Spinal cord (tissue), 10 donors: ENCODE measurements around the gene ANKS1A. TPM values are rescaled to one million over a fixed set of nuclear protein-coding genes. Genes with fewer than 3 reads are reported as not detected.
"Not testable (repeated sequence)": the region's sequence is repeated elsewhere in the genome, so short reads cannot be mapped to it uniquely, and the experiment has no call there.

Experiments used
- DNase-seq, 6 donors: peaks; one replicate each; pipeline versions ENCODE4 v3.0.0 to v3.0.0-alpha.2; 2013 to 2015; ENCODE audit warnings: low spot score in 6 of 6, low read depth in 4 of 6
- H3K27ac ChIP-seq: one replicate; pipeline ENCODE4 v1.5.1; 2013; ENCODE audit warnings: low read depth, low read length, control low read depth
- H3K27me3 ChIP-seq: one replicate; pipeline ENCODE4 v1.6.1; 2013; ENCODE audit warnings: low read length; ENCODE audit not compliant: control insufficient read depth, insufficient read depth
- H3K36me3 ChIP-seq: one replicate; pipeline ENCODE4 v1.6.1; 2013; ENCODE audit warnings: low read length; ENCODE audit not compliant: control insufficient read depth, insufficient read depth
- H3K4me1 ChIP-seq: one replicate; pipeline ENCODE4 v1.6.1; 2013; ENCODE audit warnings: low read length; ENCODE audit not compliant: control insufficient read depth, insufficient read depth
- H3K4me3 ChIP-seq: one replicate; pipeline ENCODE4 v1.5.1; 2013; ENCODE audit warnings: low read depth, low read length, control low read depth
- H3K9me3 ChIP-seq: one replicate; pipeline ENCODE4 v1.6.1; 2013; ENCODE audit warnings: low read length; ENCODE audit not compliant: control insufficient read depth, insufficient read depth
- WGBS: methylation state at CpG from one replicate; pipeline ENCODE4 v1.1.5; 2013; ENCODE audit warnings: missing lambda C conversion rate; ENCODE audit not compliant: insufficient coverage; 5-methylcytosine and 5-hydroxymethylcytosine counted together
- polyA plus RNA-seq, 2 donors: library from polyadenylated mRNA; unstranded; fragments of 120-200 nt; gene quantifications; one replicate each; pipeline ENCODE4 v1.2.1, GENCODE V29; 2013; ENCODE audit not compliant: insufficient read length in 2 of 2
- total RNA-seq, 2 donors: library from RNA; depleted of rRNA in 1 of 2; stranded (reverse); fragments of 120-200 nt in 1 of 2; fragments of >200 nt in 1 of 2; gene quantifications; one replicate each; pipeline versions ENCODE4 v1.2.3 to v1.2.4, GENCODE V29; 2013 to 2014
- donor health status: healthy.

The ANKS1A gene
- total and polyA plus RNA-seq, 4 donors = 31.1 to 53.6 (median 42.4) TPM

- Histone ChIP-seq H3K4me3 (no peak overlapping the region), H3K27ac (no peak overlapping the region), H3K4me1 (peaks cover 4% of the 10 kb centered on the region), H3K36me3 (no peaks in the 10 kb centered on the region), H3K27me3 (no peaks in the 10 kb centered on the region), H3K9me3 (no peaks in the 10 kb centered on the region)
- DNase-seq = no peak
- WGBS = no CpG with 5 or more reads among the region's 1 CpG
Observed at GRCh38 chr6:34897716-34898115, 8.7 kb downstream of the ANKS1A start.

DNA sequence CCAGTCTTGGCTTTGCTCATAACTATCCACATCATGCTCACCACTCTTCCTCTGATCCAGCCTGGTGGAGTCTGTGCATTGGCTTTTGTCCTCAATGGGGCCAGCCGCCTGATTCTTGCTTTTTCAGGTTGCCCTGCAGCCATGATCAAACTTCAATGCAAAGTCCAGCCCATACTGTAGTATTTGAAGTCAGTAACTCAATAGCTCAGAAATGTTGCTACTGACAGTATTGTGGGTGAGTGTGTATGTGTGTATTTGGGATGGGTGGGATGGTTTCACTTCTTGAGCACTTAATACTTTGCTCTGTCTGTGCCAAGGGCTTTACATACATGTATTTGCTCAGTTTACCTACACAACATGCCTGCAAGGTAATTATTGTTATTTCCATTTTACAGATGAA is 10.7 kb downstream of the ANKS1A start:
- H3K4me3 ChIP-seq, H3K27me3 ChIP-seq, H3K27ac ChIP-seq, H3K36me3 ChIP-seq, H3K4me1 ChIP-seq, H3K9me3 ChIP-seq, DNase-seq: not testable (repeated sequence)
- WGBS = no CpG with 5 or more reads among the region's 1 CpG

DNA sequence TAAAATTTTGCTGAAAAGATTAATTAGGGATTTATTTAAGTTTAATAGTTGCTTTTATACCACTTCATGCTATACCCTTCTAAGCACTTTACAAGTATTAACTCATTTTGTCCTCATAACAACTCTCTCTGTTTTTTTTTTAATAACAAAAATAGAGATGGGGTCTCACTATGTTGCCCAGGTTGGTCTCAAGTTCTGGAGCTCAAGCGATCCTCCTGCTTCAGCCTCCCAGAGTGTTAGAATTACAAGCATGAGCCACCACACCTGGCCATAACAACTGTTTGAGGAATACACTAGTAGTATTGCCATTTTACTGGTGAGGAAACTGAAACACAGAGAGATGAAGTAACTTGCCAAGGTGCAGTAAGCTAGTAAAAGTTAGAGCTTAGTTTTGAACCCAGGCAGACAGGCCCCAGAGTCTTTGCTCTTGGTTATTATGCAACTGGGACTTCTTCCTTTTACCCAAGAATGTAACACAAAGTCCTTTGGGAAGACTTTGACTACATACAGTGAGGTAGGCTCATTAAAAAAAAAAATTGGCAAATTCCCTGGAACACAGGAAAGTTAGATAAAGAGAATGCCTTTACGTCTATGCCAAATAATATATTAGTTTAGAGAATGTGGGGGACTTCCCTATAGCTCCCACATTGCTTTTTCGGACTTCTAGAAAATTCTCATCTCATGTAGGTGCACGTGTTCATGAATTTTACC is 11.4 kb downstream of the ANKS1A start:
- Histone ChIP-seq H3K4me3 (no peak overlapping the region), H3K27me3 (no peaks in the 10 kb centered on the region), H3K27ac (no peak overlapping the region), H3K4me1 (peaks cover 4% of the 10 kb centered on the region), H3K36me3 (no peaks in the 10 kb centered on the region), H3K9me3 (no peaks in the 10 kb centered on the region)
- no CpG with 5 or more reads among the region's 4 CpGs for WGBS
- no peak for DNase-seq

DNA sequence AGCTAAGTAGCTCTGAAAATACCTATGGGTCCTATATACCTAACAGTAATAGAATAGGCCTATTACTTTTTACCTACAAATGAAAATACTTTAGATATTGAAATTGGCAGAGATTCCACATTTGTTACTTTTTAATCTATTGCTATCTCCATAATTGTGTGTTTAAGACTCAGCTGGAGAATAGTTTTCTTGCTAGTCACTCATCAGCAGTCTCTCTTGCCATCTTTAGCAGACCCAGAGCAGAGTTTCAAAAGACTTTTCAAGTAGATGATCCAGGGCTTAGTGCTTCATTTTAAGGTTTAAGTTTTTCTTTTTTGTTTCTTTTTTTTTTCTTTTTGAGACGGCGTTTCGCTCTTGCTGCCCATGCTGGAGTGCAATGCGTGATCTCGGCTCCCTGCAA is 12.9 kb downstream of the ANKS1A start:
- H3K27me3 ChIP-seq = no peaks in the 10 kb centered on the region
- H3K4me1 ChIP-seq = no peaks in the 10 kb centered on the region
- 100% methylated on average over 2 of the region's 5 CpGs for WGBS
- DNase-seq = peak in 1 of 6 donors; percentile 43
- no peak overlapping the region for H3K4me3 ChIP-seq
- H3K36me3 ChIP-seq = no peaks in the 10 kb centered on the region
- no peaks in the 10 kb centered on the region for H3K9me3 ChIP-seq
- H3K27ac ChIP-seq = no peak overlapping the region

- Histone ChIP-seq H3K9me3 (no peaks in the 10 kb centered on the region), H3K4me1 (no peaks in the 10 kb centered on the region), H3K27me3 (no peaks in the 10 kb centered on the region), H3K4me3 (no peak overlapping the region), H3K27ac (no peak overlapping the region), H3K36me3 (no peaks in the 10 kb centered on the region)
- WGBS = 93% methylated on average over 3 of the region's 5 CpGs
- no peak for DNase-seq
Observed at GRCh38 chr6:34904990-34905613, 16.0 kb downstream of the ANKS1A start.

DNA sequence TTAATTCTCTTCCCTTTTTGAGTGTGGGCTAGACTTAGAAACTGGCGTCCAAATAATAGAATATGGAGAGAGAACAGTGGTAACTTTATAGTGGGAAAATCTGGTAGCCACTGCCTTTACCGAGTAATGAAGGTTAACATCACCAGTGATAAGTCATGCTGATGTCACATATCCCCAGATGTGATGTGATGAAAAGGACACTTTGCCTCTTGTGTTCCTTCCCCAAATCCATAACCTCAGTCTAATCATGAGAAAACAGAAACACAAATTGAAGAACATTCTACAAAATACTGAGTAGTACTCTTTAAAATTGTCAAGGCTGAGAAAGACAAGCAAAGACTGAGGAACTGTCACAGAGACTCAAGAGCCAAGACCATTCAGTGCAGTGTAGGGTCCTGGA is 17.8 kb downstream of the ANKS1A start:
- no peak overlapping the region for H3K4me3 ChIP-seq
- H3K36me3 ChIP-seq = no peaks in the 10 kb centered on the region
- H3K27ac ChIP-seq = no peak overlapping the region
- H3K4me1 ChIP-seq = no peaks in the 10 kb centered on the region
- no CpG with 5 or more reads among the region's 2 CpGs for WGBS
- H3K9me3 ChIP-seq = no peaks in the 10 kb centered on the region
- no peak for DNase-seq
- H3K27me3 ChIP-seq = no peaks in the 10 kb centered on the region

- no peak for DNase-seq
- Histone ChIP-seq H3K4me1 (no peaks in the 10 kb centered on the region), H3K36me3 (no peaks in the 10 kb centered on the region), H3K9me3 (no peaks in the 10 kb centered on the region), H3K27ac (no peak overlapping the region), H3K4me3 (no peak overlapping the region), H3K27me3 (no peaks in the 10 kb centered on the region)
- WGBS = 100% methylated on average over 3 of the region's 3 CpGs
Observed at GRCh38 chr6:34908194-34908593, 19.1 kb downstream of the ANKS1A start.

DNA sequence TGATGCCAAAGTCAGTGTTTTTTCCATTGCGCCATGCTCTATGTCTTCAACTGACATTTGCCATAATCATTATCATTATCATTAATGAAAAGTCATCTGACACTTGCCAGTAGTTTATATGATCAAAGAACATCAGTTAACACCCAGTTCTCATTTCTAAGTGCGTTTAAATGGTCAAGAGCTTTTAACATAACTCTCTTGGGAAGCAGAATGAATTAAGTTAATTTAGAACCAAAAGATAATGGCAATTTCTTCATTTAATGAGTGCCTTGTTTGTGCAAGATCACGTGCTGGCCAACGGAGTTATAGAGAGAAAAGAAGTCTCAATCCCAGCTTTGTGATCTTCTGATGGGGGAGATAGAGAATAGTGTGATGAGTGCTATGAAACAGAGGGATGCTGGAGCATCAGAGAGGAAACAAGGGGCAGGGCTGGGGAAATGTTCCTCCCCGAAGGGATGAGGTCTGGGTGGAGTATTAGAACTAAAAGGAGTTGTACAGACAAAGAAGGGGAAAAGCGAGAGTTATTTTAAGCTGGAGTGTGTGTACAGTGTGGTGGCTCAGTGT is 20.3 kb downstream of the ANKS1A start:
- Histone ChIP-seq H3K4me3 (no peak overlapping the region), H3K36me3 (no peaks in the 10 kb centered on the region), H3K4me1 (no peaks in the 10 kb centered on the region), H3K9me3 (no peaks in the 10 kb centered on the region), H3K27ac (no peak overlapping the region), H3K27me3 (no peaks in the 10 kb centered on the region)
- DNase-seq = peak in 2 of 6 donors; percentile 23 to 53
- 57% methylated on average over 5 of the region's 6 CpGs for WGBS

GRCh38 chr6:34911822-34912221 is 22.8 kb downstream of the ANKS1A start:
- no peak overlapping the region for H3K4me3 ChIP-seq
- no peaks in the 10 kb centered on the region for H3K4me1 ChIP-seq
- H3K36me3 ChIP-seq = no peaks in the 10 kb centered on the region
- H3K27me3 ChIP-seq = no peaks in the 10 kb centered on the region
- H3K9me3 ChIP-seq = no peaks in the 10 kb centered on the region
- no CpG with 5 or more reads among the region's 5 CpGs for WGBS
- H3K27ac ChIP-seq = no peak overlapping the region
- no peak for DNase-seq
